A673 (cell line): ENCODE measurements around the gene CEP85L. TPM values are rescaled to one million over a fixed set of nuclear protein-coding genes. Genes with fewer than 3 reads are reported as not detected.

ENCODE experiments used
- BruUV-seq: library from RNA; stranded (reverse); fragments of 400-500 nt; replicated peaks from 2 replicates; lab custom pipeline; 2021; lab: Mats Ljungman, UMichigan
- CTCF ChIA-PET: fragments of 300-600 bp; sonication (Branson Sonifier 250); formaldehyde crosslinking; loops from one replicate; lab custom pipeline; 2022; ENCODE audit warnings: antibody characterized with exemption; lab: Charles Lee
- POLR2A ChIA-PET: fragments of 300-600 bp; sonication (Branson Sonifier 250); formaldehyde crosslinking; loops from one replicate; lab custom pipeline; 2022; ENCODE audit warnings: antibody characterized with exemption; ENCODE audit not compliant: low non-redundant PET; lab: Charles Lee
- DNase-seq: peaks from one replicate; pipeline ENCODE4 v3.0.0-alpha.2; 2015; ENCODE audit warnings: low spot score
- H3K27ac ChIP-seq: fragments of 200-600 bp; sonication (generic); 2 replicates; pipeline ENCODE4 v1.5.1; 2016; ENCODE audit warnings: mixed run types, low read depth, mild to moderate bottlenecking, mixed read lengths, antibody characterized with exemption, low read length; ENCODE audit not compliant: poor library complexity, severe bottlenecking
- H3K27me3 ChIP-seq: fragments of 200-600 bp; sonication (generic); replicated peaks from 2 replicates; pipeline ENCODE4 v1.6.1; 2017; ENCODE audit warnings: mixed run types, low read depth, mild to moderate bottlenecking, mixed read lengths, antibody characterized with exemption, low read length; ENCODE audit not compliant: insufficient read depth, poor library complexity
- H3K36me3 ChIP-seq: fragments of 200-600 bp; sonication (generic); 2 replicates; pipeline ENCODE4 v1.6.1; 2016; ENCODE audit warnings: mixed run types, mild to moderate bottlenecking, mixed read lengths, antibody characterized with exemption, low read length; ENCODE audit not compliant: insufficient read depth, poor library complexity, severe bottlenecking
- H3K4me1 ChIP-seq: fragments of 200-600 bp; sonication (generic); 2 replicates; pipeline ENCODE4 v1.6.1; 2017; ENCODE audit warnings: mixed run types, mild to moderate bottlenecking, mixed read lengths, antibody characterized with exemption, low read length; ENCODE audit not compliant: insufficient read depth, poor library complexity, severe bottlenecking
- H3K4me3 ChIP-seq: fragments of 200-600 bp; sonication (generic); 2 replicates; pipeline ENCODE4 v1.5.1; 2016; ENCODE audit warnings: low read depth, mixed run types, mild to moderate bottlenecking, mixed read lengths, low read length; ENCODE audit not compliant: poor library complexity, severe bottlenecking
- H3K9me3 ChIP-seq: fragments of 200-600 bp; sonication (generic); 2 replicates; pipeline ENCODE4 v1.6.1; 2016; ENCODE audit warnings: mixed run types, low read depth, mild to moderate bottlenecking, mixed read lengths, antibody characterized with exemption, low read length; ENCODE audit not compliant: poor library complexity, severe bottlenecking
- EZH2 ChIP-seq: fragments of 200-600 bp; sonication (generic); IDR thresholded peaks from 2 replicates; pipeline ENCODE4 v1.6.1; 2017; ENCODE audit warnings: borderline replicate concordance, low read depth, mild to moderate bottlenecking, mixed read lengths, antibody characterized with exemption, low read length; ENCODE audit not compliant: poor library complexity, severe bottlenecking
- intact Hi-C: fragments of 100-400 bp; cut with micrococcal nuclease; formaldehyde crosslinking; loops from one replicate; pipeline ENCODE4 v1.10.0; 2022; ENCODE audit not compliant: unreplicated experiment
- total RNA-seq: library from RNA; stranded (reverse); gene quantifications from 2 replicates; pipeline ENCODE4 v1.2.3, GENCODE V29; 2021
- TF ChIP-seq, protein P1 (sequence below): fragments of 300-800, 200-600 bp; sonication (generic); conservative IDR thresholded peaks from 2 replicates; pipeline ENCODE4 v1.5.1; 2017; ENCODE audit warnings: low read depth, mild to moderate bottlenecking, antibody characterized with exemption, low read length, moderate library complexity, mixed read lengths

CEP85L gene
- total RNA-seq, 1 experiment from 2014 or later: 7.4 TPM

DNA sequence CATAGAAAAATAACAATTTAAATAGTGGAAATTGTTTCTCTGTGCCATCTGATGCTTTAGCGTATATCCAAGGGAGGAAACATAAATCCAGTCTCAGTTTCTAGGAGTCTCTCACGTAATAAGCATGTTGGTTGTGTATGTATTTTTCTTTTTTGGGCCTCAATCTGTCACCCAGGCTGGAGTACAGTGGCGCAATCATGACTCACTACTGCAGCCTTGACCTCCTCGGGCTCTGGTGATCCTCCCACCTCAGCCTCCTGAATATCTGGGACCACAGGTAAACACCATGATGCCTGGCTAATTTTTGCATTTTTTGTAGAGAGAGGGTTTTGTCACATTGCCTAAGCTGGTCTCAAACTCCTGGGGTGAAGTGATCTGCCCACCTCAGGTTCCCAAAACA lies 181.9 kb downstream of the CEP85L start:
- H3K9me3 ChIP-seq: no peaks in the 10 kb centered on the region
- H3K27ac ChIP-seq: no peak overlapping the region
- H3K36me3 ChIP-seq: no peaks in the 10 kb centered on the region
- intact Hi-C loops: no loop called here
- no peaks in the 10 kb centered on the region for H3K27me3 ChIP-seq
- H3K4me3 ChIP-seq: no peak overlapping the region
- TF ChIP-seq, protein P1, sequence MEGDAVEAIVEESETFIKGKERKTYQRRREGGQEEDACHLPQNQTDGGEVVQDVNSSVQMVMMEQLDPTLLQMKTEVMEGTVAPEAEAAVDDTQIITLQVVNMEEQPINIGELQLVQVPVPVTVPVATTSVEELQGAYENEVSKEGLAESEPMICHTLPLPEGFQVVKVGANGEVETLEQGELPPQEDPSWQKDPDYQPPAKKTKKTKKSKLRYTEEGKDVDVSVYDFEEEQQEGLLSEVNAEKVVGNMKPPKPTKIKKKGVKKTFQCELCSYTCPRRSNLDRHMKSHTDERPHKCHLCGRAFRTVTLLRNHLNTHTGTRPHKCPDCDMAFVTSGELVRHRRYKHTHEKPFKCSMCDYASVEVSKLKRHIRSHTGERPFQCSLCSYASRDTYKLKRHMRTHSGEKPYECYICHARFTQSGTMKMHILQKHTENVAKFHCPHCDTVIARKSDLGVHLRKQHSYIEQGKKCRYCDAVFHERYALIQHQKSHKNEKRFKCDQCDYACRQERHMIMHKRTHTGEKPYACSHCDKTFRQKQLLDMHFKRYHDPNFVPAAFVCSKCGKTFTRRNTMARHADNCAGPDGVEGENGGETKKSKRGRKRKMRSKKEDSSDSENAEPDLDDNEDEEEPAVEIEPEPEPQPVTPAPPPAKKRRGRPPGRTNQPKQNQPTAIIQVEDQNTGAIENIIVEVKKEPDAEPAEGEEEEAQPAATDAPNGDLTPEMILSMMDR: no peak
- TF ChIP-seq EZH2: no peak
- CTCF ChIA-PET: no interaction called here
- BruUV-seq: no TSS peak
- no peak for DNase-seq
- POLR2A ChIA-PET: no interaction called here
- no peaks in the 10 kb centered on the region for H3K4me1 ChIP-seq

DNA sequence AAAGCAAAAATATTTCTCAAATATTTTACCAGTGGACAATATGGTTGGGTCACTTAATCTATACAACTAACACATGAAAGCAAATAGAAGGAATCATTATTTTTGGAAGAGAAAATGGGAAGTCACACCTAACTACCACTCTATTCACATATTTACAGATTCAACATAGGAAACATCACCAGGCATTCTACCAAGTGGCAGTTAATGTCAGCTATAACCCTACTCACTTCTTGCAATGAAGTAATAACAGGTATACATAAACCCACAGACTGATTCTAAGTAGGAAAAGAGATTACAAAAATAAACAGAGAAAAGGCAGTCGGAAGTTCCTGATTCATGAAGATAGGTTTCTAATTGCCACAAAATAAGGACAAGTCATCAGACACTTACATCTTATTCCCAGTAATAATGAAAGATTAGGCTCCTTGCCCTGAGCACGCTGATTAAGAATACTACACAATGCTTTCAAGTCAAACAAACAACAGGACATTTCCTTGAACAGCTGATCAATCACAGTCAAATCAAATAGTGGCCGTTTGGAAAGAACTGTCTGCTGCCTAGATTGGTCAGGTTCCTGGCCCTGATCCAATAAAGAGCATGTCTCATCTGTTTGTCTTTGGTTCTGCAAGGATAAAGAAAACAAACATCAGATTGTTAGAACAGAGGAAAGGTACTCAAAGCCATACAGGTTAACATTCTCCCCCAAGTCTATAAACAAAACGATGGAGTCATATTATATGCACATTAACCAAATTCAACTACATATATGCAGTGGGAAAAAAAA lies 182.5 kb downstream of the CEP85L start:
- Histone ChIP-seq H3K9me3 (no peaks in the 10 kb centered on the region), H3K27me3 (no peaks in the 10 kb centered on the region), H3K4me1 (no peaks in the 10 kb centered on the region), H3K4me3 (no peak overlapping the region), H3K27ac (no peak overlapping the region), H3K36me3 (no peaks in the 10 kb centered on the region)
- ChIA-PET POLR2A (no interaction called here), CTCF (no interaction called here)
- no TSS peak for BruUV-seq
- intact Hi-C loops: no loop called here
- DNase-seq: no peak
- TF ChIP-seq EZH2: no peak
- TF ChIP-seq, protein P1: no peak

DNA sequence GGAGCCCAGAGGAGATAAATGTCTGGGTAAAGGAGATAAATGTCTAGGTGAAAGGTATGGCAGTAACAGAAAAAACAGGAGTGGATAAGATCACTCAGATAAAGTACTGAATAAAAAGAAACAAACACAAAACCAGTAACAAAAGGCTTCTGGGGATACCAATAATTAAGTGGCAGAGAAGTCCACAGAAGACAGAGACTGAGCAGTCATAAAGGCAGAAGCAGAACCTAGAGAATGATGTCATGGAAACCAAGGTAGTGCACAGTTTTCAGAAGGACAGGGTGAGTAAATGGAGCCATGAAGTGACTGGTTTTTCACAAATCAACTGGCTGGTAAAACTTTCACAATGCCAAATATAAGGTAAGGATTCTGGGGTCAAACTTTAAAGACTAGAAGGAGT lies 184.2 kb downstream of the CEP85L start:
- CTCF ChIA-PET: no interaction called here
- H3K4me1 ChIP-seq: no peaks in the 10 kb centered on the region
- H3K27ac ChIP-seq: no peak overlapping the region
- POLR2A ChIA-PET: no interaction called here
- no peaks in the 10 kb centered on the region for H3K36me3 ChIP-seq
- H3K27me3 ChIP-seq: no peaks in the 10 kb centered on the region
- no peaks in the 10 kb centered on the region for H3K9me3 ChIP-seq
- intact Hi-C loops: no loop called here
- no peak for TF ChIP-seq EZH2
- TF ChIP-seq, protein P1: no peak
- no TSS peak for BruUV-seq
- H3K4me3 ChIP-seq: no peak overlapping the region
- DNase-seq: no peak
